Adrenal gland (tissue), 12 donors: Measurements from ENCODE around the gene CTTN. TPM values are rescaled to one million over a fixed set of nuclear protein-coding genes. Genes with fewer than 3 reads are reported as not detected.

Experiments used
- DNase-seq, 7 donors: peaks; one replicate each; pipeline ENCODE4 v3.0.0-alpha.2; 2019 to 2020
- H3K27ac ChIP-seq, 5 donors: fragments of 200-600 bp; sonication (generic) in 4 of 5; 1 replicate in 3 of 5; 2 replicates in 2 of 5; pipeline versions ENCODE4 v1.5.1 to v1.8.0; 2016 to 2020; ENCODE audit warnings: mild to moderate bottlenecking in 1 of 5
- H3K27me3 ChIP-seq: fragments of 200-600 bp; 2 replicates; pipeline ENCODE4 v1.8.0; 2021
- H3K36me3 ChIP-seq, 2 donors: fragments of 200-600 bp; replicated peaks in 1 of 2; 1 replicate in 1 of 2; 2 replicates in 1 of 2; pipeline versions ENCODE4 v1.5.1 to v1.8.0; 2018 to 2022
- H3K4me1 ChIP-seq, 2 donors: fragments of 200-600 bp; replicated peaks in 1 of 2; 1 replicate in 1 of 2; 2 replicates in 1 of 2; pipeline versions ENCODE4 v1.5.1 to v1.8.0; 2018 to 2021
- H3K4me3 ChIP-seq, 4 donors: fragments of 200-600 bp; sonication (generic) in 3 of 4; one replicate each; pipeline ENCODE4 v1.5.1; 2016 to 2018
- H3K9me3 ChIP-seq, 3 donors: fragments of 200-600 bp; sonication (generic) in 1 of 3; replicated peaks in 1 of 3; 1 replicate in 2 of 3; 2 replicates in 1 of 3; pipeline versions ENCODE4 v1.5.1 to v1.8.0; 2016 to 2021
- POLR2A ChIP-seq, 2 donors: fragments of 450-650 bp; IDR thresholded peaks; one replicate each; pipeline ENCODE4 v1.6.1; 2017; ENCODE audit warnings: antibody characterized with exemption in 2 of 2, mild to moderate bottlenecking in 2 of 2, moderate library complexity in 1 of 2
- WGBS, 4 donors: extraction: QIAGEN DNeasy Blood & Tissue Kit in 2 of 4; methylation state at CpG; one replicate each; pipeline versions ENCODE4 v1.1.5 to v1.1.7; 2013 to 2017; 5-methylcytosine and 5-hydroxymethylcytosine counted together
- intact Hi-C, 2 donors: fragments of 100-400 bp; cut with DNase I; formaldehyde crosslinking; loops; one replicate each; pipeline versions ENCODE4 v1.14.1 to v1.15.0; 2022 to 2023
- polyA plus RNA-seq, 3 donors: library from polyadenylated mRNA; stranded (reverse); fragments of 200-250 nt in 2 of 3; fragments of 350-450 nt in 1 of 3; fragmentation: Illumina TruSeq in 1 of 3; extraction: RNeasy Lipid Tissue Mini Kit (QIAGEN cat#74804) in 1 of 3; gene quantifications; one replicate each; pipeline ENCODE4 v1.2.3, GENCODE V29; 2013 to 2014
- total RNA-seq, 9 donors: library from RNA; depleted of rRNA in 4 of 9; stranded (reverse); fragments of >200 nt in 4 of 9; fragments of 120-200 nt in 1 of 9; fragmentation: NEBNext Ultra II Directional in 1 of 9; extraction: Animal tissue kit (Norgen Biotek cat#: 25700) in 1 of 9; gene quantifications; one replicate each; pipeline versions ENCODE4 v1.1.0 to v1.2.4, GENCODE V29; 2013 to 2023
- TF ChIP-seq, protein P1 (sequence below), 6 experiments: fragments of 450-650 bp in 4 of 6; fragments of 200-600 bp in 2 of 6; sonication (generic) in 1 of 6; IDR thresholded peaks; 1 replicate in 5 of 6; 2 replicates in 1 of 6; pipeline versions ENCODE4 v1.5.1 to v1.8.0; 2016 to 2021; ENCODE audit warnings: antibody characterized with exemption in 6 of 6, mild to moderate bottlenecking in 2 of 6, moderate library complexity in 1 of 6
- donor health status: healthy with polysubstance abuse.
- donor health status: Bipolar disorder and iron deficiency.
- donor health status: DM: yes; HTN: yes; CAD: no.
- donor health status: DM: no; HTN: no; CAD: no.
- donor health status: DM: no; HTN: no; CAD: no.
- donor health status: DM: yes; HTN: yes; CAD: no.

The CTTN gene
- total and polyA plus RNA-seq, 12 donors: 157 to 419 (median 266) TPM

DNA sequence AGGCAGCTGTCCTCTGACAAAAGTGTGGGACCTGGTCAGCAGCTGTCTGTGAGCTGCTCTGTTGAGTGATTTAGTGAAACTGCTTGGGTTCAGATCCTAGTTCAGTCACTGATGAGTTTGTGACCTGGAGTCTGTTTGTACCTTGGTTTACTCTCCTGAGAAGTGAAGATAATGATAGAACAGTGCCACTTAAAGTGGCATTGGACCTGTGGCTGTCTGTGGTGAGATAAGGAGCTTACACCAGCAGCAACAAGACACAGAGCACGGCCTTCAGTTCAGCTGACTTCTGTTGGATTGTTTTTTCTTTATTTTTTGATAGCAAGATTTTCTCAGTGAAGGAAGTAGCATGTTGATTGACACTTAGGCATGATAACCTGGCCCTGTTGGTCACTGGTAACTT is 46.2 kb upstream of the CTTN start:
- peak overlapping the region in 1 of 5 donors; percentile 36 for H3K27ac ChIP-seq
- intact Hi-C loops: no loop called here
- no peak overlapping the region for H3K4me3 ChIP-seq
- no peak for DNase-seq
- 25 to 57% (median 46%) methylated on average over 1 of the region's 1 CpG for WGBS, 4 donors
- H3K9me3 ChIP-seq: no peaks in the 10 kb centered on the region
- peaks cover 0 to 55% of the 10 kb centered on the region in 2 donors for H3K36me3 ChIP-seq
- TF ChIP-seq POLR2A (IDR thresholded peaks at IDR 0.05): no peak
- TF ChIP-seq, protein P1, sequence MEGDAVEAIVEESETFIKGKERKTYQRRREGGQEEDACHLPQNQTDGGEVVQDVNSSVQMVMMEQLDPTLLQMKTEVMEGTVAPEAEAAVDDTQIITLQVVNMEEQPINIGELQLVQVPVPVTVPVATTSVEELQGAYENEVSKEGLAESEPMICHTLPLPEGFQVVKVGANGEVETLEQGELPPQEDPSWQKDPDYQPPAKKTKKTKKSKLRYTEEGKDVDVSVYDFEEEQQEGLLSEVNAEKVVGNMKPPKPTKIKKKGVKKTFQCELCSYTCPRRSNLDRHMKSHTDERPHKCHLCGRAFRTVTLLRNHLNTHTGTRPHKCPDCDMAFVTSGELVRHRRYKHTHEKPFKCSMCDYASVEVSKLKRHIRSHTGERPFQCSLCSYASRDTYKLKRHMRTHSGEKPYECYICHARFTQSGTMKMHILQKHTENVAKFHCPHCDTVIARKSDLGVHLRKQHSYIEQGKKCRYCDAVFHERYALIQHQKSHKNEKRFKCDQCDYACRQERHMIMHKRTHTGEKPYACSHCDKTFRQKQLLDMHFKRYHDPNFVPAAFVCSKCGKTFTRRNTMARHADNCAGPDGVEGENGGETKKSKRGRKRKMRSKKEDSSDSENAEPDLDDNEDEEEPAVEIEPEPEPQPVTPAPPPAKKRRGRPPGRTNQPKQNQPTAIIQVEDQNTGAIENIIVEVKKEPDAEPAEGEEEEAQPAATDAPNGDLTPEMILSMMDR (IDR thresholded peaks at IDR 0.05): no peak
- no peaks in the 10 kb centered on the region for H3K27me3 ChIP-seq
- H3K4me1 ChIP-seq: peaks cover 6 to 9% of the 10 kb centered on the region in 2 donors

DNA sequence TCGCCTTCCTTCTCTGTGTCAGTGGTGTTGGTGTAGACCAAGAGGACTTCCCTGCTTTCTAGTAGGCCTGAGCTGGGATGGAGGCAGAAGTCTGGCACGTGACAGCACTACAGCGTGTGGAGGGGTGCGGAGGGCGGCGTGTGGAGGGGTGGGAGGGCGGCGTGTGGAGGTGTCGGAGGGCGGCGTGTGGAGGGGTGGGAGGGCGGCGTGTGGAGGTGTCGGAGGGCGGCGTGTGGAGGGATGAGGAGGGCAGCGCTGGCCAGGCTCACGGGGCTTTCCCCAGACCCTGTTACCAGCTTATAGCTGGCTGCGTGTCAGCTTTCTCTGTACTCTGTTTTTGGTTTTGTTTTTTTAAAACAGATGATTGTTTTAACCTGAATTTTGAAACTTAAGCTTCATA is 45.7 kb upstream of the CTTN start:
- 88 to 95% (median 91%) methylated on average over 12 to 19 of the region's 19 CpGs for WGBS, 4 donors
- no peak for DNase-seq
- Histone ChIP-seq H3K27me3 (no peaks in the 10 kb centered on the region), H3K4me3 (no peak overlapping the region), H3K36me3 (peaks cover 0 to 58% of the 10 kb centered on the region in 2 donors), H3K27ac (no peak overlapping the region), H3K9me3 (no peaks in the 10 kb centered on the region), H3K4me1 (peaks cover 6 to 9% of the 10 kb centered on the region in 2 donors)
- TF ChIP-seq, protein P1 (IDR thresholded peaks at IDR 0.05): no peak
- TF ChIP-seq POLR2A (IDR thresholded peaks at IDR 0.05): no peak
- intact Hi-C loops: no loop called here

DNA sequence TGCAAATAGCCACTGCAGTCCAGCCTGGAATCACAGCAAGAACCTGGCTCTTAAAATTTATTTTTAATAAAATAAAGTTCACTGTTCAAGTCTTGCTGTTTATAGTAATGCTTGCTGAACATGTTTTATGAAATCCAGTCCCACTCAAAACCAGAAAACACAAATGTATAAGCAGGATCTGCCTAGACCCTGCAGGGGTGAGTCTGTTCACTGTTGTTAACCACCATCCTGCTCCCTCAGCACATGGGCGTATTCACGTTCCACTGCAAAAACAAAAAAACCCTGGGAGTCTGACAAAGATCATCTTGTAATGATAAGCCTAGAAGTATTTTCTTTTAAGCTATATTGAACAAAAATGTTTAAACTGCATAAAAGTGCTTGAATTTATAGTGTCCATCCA is 45.0 kb upstream of the CTTN start:
- no peaks in the 10 kb centered on the region for H3K27me3 ChIP-seq
- no peak overlapping the region for H3K27ac ChIP-seq
- intact Hi-C loops: no loop called here
- peaks cover 6 to 9% of the 10 kb centered on the region in 2 donors for H3K4me1 ChIP-seq
- no peak overlapping the region for H3K4me3 ChIP-seq
- no peaks in the 10 kb centered on the region for H3K9me3 ChIP-seq
- peaks cover 0 to 53% of the 10 kb centered on the region in 2 donors for H3K36me3 ChIP-seq
- DNase-seq: no peak
- WGBS, 4 donors: 89 to 93% (median 90%) methylated on average over 2 of the region's 2 CpGs
- TF ChIP-seq, protein P1 (IDR thresholded peaks at IDR 0.05): no peak
- no peak for TF ChIP-seq POLR2A (IDR thresholded peaks at IDR 0.05)

DNA sequence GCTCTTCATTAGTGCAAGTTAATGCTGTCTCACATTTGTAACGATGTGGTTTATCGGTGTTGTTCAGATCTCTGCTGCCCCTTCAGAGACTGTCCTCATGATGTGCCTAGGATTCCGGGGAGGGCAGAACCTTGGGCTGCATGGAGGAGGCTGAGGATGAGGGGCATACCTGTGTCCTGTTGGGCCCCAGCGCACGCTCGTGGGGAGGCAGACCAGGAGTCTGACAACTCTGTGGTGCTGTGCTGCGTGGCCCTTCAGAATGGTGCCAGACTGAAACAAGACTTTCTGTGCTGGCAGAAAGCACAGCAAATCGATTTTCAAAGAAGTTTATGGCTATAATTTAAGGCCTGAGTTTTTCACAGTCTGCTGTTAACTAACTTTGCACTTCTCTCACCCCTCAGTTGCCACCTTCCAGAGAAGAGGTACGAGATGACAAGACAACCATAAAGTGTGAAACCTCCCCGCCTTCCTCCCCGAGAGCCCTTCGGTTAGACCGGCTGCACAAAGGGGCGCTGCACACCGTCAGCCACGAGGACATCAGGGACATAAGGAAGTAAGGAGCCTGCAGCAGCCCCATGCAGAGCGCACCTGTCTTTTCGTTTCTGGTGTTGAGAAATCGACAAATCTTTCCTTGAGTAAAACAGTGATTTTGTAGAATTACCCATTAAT is 44.3 kb upstream of the CTTN start:
- intact Hi-C loops: no loop called here
- Histone ChIP-seq H3K4me3 (no peak overlapping the region), H3K27ac (no peak overlapping the region), H3K36me3 (peaks cover 0 to 45% of the 10 kb centered on the region in 2 donors), H3K9me3 (no peaks in the 10 kb centered on the region), H3K27me3 (no peaks in the 10 kb centered on the region), H3K4me1 (peaks cover 6 to 11% of the 10 kb centered on the region in 2 donors)
- peak in 1 of 7 donors; percentile 21 for DNase-seq
- TF ChIP-seq POLR2A (IDR thresholded peaks at IDR 0.05): no peak
- TF ChIP-seq, protein P1 (IDR thresholded peaks at IDR 0.05): no peak
- WGBS, 4 donors: 86 to 93% (median 88%) methylated on average over 19 of the region's 19 CpGs
